NCI-H2029 (cell line): ENCODE results near the gene ANKS4B.
"Not testable (repeated sequence)": the region's sequence is repeated elsewhere in the genome, so short reads cannot be mapped to it uniquely, and the experiment has no call there.

Experiments
- DNase-seq: peaks from one replicate; lab custom pipeline; 2025; lab: John Stamatoyannopoulos, UW

ANKS4B gene

GRCh38 chr16:21289789-21290188, 56.3 kb downstream of the ANKS4B start:
- not testable (repeated sequence) for DNase-seq

- peak; percentile 98 for DNase-seq
Measured at GRCh38 chr16:21300309-21301167, 67.0 kb downstream of the ANKS4B start.

GRCh38 chr16:21301168-21301894, 67.8 kb downstream of the ANKS4B start:
- DNase-seq, result peak; percentile 59

GRCh38 chr16:21301895-21302291, 68.4 kb downstream of the ANKS4B start:
- no peak for DNase-seq

GRCh38 chr16:21302454-21302853, 69.0 kb downstream of the ANKS4B start:
- DNase-seq, result peak; percentile 8

GRCh38 chr16:21302898-21303528, 69.5 kb downstream of the ANKS4B start:
- no peak for DNase-seq
